ENCODE data around the gene C9orf152. TPM values are rescaled to one million over a fixed set of nuclear protein-coding genes. Genes with fewer than 3 reads are reported as not detected.

Gene C9orf152
- total and polyA plus RNA-seq, 10 of the 15 experiments (the other 5 are each of a cell fraction or from before 2014, with no cell fraction given), result 0.04 TPM; not detected in 9

- DNase-seq (ENCODE audit: low read depth, low spot score), result no peak
- CTCF ChIA-PET, result interaction anchor here (0.8 to 1.7 kb wide), 2 partner anchors 34 to 350 kb away, joined by 4 read pairs; no protein-coding TSS in a partner anchor
- peaks cover 9 to 23% of the 10 kb centered on the region in 2 experiments for H3K36me3 ChIP-seq (ENCODE audit: control insufficient read depth in 2 of 2, insufficient read depth in 2 of 2, low read length in 1 of 2)
- peak overlapping the region; percentile 31; the same call in 1 of the 2 replicates for H3K4me3 ChIP-seq
- no peak overlapping the region for H3K27ac ChIP-seq (ENCODE audit: control insufficient read depth, insufficient read depth)
- H2AFZ ChIP-seq (ENCODE audit: control insufficient read depth, low read depth, low read length), result no peak overlapping the region
- BruUV-seq (replicated peaks), result no TSS peak
- H3K4me1 ChIP-seq (ENCODE audit: control insufficient read depth, insufficient read depth, low read length), result peaks cover 4% of the 10 kb centered on the region; the same call in 1 of the 2 replicates
- 73% methylated on average over 4 of the region's 4 CpGs for WGBS (ENCODE audit: insufficient coverage, insufficient replicate concordance, low lambda C conversion rate, missing lambda C conversion rate)
- FAIRE-seq, result no peak
- H3K79me2 ChIP-seq (ENCODE audit: control insufficient read depth, insufficient read depth, low read length), result peaks cover 77% of the 10 kb centered on the region
- in situ Hi-C loops (cut with MboI), result no loop called here
- no peak overlapping the region for H3K9ac ChIP-seq (ENCODE audit: control insufficient read depth, insufficient read depth, low read length)
- ATAC-seq, result no peak
- no peaks in the 10 kb centered on the region for H3K9me3 ChIP-seq (replicated peaks; ENCODE audit: control insufficient read depth, insufficient read depth, low read length)
- RAD21 ChIA-PET (ENCODE audit: unreplicated experiment), result no interaction called here
- POLR2A ChIA-PET, result interaction anchor here (0.9 kb wide), 1 partner anchor 125 kb away, joined by 3 read pairs; no protein-coding TSS in a partner anchor
- H3K4me2 ChIP-seq (ENCODE audit: control insufficient read depth, insufficient read depth), result 0 out of 2 replicates have a peak overlapping the region, but pooled peaks have one; percentile 54
- intact Hi-C loops (cut with micrococcal nuclease; ENCODE audit: unreplicated experiment), result loop anchor here (10.0 kb wide), 3 partner anchors 196 to 1384 kb away; partner anchors contain the start of gene DNAJC25
- H4K20me1 ChIP-seq (ENCODE audit: control insufficient read depth, insufficient read depth), result no peaks in the 10 kb centered on the region
- H3K27me3 ChIP-seq (replicated peaks in 1 of 2; ENCODE audit: control insufficient read depth in 2 of 2, insufficient read depth in 2 of 2, low read length in 1 of 2), result no peaks in the 10 kb centered on the region
- SMC1A ChIA-PET (ENCODE audit: uncharacterized antibody, unreplicated experiment), result interaction anchor here (0.7 to 2.6 kb wide), 3 partner anchors 7 to 223 kb away, joined by 3 to 9 read pairs (median 8); no protein-coding TSS in a partner anchor
- no peak for TF ChIP-seq MYB (IDR thresholded peaks at IDR 0.05; ENCODE audit: borderline replicate concordance, low read depth, low read length)
- no peak for TF ChIP-seq ESRRA (IDR thresholded peaks at IDR 0.05; ENCODE audit: low read length)
- no peak for TF ChIP-seq CBX3 (IDR thresholded peaks at IDR 0.05; ENCODE audit: borderline replicate concordance, low read depth)
- no peak for TF ChIP-seq STAT3 (IDR thresholded peaks at IDR 0.05; ENCODE audit: low read depth, low read length)
- TF ChIP-seq EP300 (IDR thresholded peaks at IDR 0.05; ENCODE audit: borderline replicate concordance in 1 of 2, control insufficient read depth in 1 of 2, low read depth in 2 of 2, low read length in 2 of 2), result no peak
- TF ChIP-seq EGR1 (IDR thresholded peaks at IDR 0.05; ENCODE audit: borderline replicate concordance in 1 of 2, low read depth in 2 of 2, low read length in 2 of 2), result no peak
- TF ChIP-seq E2F8 (IDR thresholded peaks at IDR 0.05; ENCODE audit: low read depth, partially characterized antibody), result no peak
- no peak for TF ChIP-seq IKZF1 (conservative IDR thresholded peaks at IDR 0.05)
- no peak for TF ChIP-seq ZSCAN29 (IDR thresholded peaks at IDR 0.05)
- no peak for TF ChIP-seq YY1 (IDR thresholded peaks at IDR 0.05; ENCODE audit: low read depth, low read length)
- TF ChIP-seq YBX1 (IDR thresholded peaks at IDR 0.05), result no peak
- no peak for TF ChIP-seq PBX3 (IDR thresholded peaks at IDR 0.05; ENCODE audit: insufficient replicate concordance, low read depth, low read length)
- TF ChIP-seq E4F1 (IDR thresholded peaks at IDR 0.05; ENCODE audit: borderline replicate concordance, partially characterized antibody), result no peak
- TF ChIP-seq KLF5 (IDR thresholded peaks at IDR 0.05; ENCODE audit: partially characterized antibody), result no peak
- no peak for TF ChIP-seq IRF3 (IDR thresholded peaks at IDR 0.05)
- TF ChIP-seq ZNF217 (IDR thresholded peaks at IDR 0.05), result no peak
- no peak for TF ChIP-seq SUPT20H (IDR thresholded peaks at IDR 0.05; ENCODE audit: borderline replicate concordance, control insufficient read depth, low read depth, low read length)
These were observed 43.3 kb upstream of the C9orf152 start for GRCh38 chr9:110251212-110251611.

Measured in GM12878 (cell line).